ENCODE results near the gene SELENOM.

The SELENOM gene

DNA sequence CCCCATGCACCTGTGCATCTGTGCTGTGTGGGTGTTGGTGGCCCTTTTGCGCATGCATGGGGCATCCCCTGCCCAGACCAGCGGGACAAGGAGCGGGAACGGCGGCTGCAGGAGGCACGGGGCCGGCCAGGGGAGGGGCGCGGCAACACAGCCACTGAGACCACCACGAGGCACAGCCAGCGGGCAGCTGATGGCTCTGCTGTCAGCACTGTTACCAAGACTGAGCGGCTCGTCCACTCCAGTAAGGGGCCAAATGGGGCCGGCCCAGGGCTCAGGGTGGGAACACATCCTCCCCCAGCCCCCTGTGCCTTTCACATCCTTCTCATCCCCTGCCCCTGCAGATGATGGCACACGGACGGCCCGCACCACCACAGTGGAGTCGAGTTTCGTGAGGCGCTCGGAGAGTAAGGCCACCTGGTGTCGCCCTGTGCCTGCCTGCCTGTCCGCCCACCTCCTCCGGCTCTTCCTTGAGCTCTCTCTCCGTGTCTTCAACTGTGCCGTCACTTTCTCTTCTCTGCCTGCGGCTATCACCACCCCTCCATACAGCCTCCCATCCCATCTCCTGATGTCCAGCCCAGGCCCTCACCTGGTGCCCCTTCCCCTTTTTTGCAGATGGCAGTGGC is 10.6 kb downstream of the SELENOM start:
- no peak for DNase-seq (ENCODE audit: extremely low read depth, insufficient read length)
- peaks cover 7% of the 10 kb centered on the region for H3K36me3 ChIP-seq (ENCODE audit: control insufficient read depth, insufficient read depth, low read length)

DNA sequence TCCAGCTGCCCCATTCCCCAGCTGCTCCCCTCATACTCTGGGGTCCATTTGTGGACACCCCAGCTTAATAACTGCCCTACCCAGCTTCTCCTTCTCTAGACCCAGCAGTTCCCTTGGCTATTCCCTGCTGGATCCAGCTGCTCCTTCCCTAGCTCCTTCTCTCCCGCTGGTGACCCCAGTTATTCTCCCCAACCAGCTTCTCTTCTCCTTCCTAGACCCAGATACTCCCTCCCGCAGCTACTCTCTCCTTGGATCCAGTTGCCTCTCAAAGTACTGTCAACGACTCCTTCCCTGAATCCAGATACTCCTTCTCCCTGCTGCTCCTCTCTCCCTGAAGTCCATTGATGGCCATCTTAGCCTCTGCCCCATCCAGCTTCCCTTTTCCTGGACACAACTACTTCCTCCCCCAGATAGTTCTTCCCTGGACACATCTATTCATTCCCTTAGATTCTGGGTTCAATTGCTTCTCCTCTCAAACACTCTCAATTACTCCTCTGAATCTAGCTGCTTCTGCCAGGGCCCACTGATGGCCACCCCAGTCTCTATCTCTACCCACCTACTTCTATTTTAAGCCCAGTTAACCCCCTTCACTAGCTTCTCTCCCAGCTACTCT is 11.6 kb downstream of the SELENOM start:
- Histone ChIP-seq H3K27me3 (replicated peaks; ENCODE audit: control insufficient read depth, insufficient read depth, low read length) (no peaks in the 10 kb centered on the region), H3K36me3 (ENCODE audit: control insufficient read depth, insufficient read depth, low read length) (peaks cover 7% of the 10 kb centered on the region), H3K4me3 (replicated peaks; ENCODE audit: low read depth, low read length) (no peak overlapping the region)
- TF ChIP-seq, protein P1, sequence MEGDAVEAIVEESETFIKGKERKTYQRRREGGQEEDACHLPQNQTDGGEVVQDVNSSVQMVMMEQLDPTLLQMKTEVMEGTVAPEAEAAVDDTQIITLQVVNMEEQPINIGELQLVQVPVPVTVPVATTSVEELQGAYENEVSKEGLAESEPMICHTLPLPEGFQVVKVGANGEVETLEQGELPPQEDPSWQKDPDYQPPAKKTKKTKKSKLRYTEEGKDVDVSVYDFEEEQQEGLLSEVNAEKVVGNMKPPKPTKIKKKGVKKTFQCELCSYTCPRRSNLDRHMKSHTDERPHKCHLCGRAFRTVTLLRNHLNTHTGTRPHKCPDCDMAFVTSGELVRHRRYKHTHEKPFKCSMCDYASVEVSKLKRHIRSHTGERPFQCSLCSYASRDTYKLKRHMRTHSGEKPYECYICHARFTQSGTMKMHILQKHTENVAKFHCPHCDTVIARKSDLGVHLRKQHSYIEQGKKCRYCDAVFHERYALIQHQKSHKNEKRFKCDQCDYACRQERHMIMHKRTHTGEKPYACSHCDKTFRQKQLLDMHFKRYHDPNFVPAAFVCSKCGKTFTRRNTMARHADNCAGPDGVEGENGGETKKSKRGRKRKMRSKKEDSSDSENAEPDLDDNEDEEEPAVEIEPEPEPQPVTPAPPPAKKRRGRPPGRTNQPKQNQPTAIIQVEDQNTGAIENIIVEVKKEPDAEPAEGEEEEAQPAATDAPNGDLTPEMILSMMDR (IDR thresholded peaks at IDR 0.05; ENCODE audit: insufficient read depth, low read length, poor library complexity, severe bottlenecking) = no peak
- DNase-seq (ENCODE audit: extremely low read depth, insufficient read length) = no peak

More for the DNA sequence above, 10.6 kb downstream of the SELENOM start:
- H3K27me3 ChIP-seq (replicated peaks; ENCODE audit: control insufficient read depth, insufficient read depth, low read length) = no peaks in the 10 kb centered on the region
- H3K4me3 ChIP-seq (replicated peaks; ENCODE audit: low read depth, low read length) = no peak overlapping the region
- TF ChIP-seq, protein P1 (IDR thresholded peaks at IDR 0.05; ENCODE audit: insufficient read depth, low read length, poor library complexity, severe bottlenecking) = no peak

DNA sequence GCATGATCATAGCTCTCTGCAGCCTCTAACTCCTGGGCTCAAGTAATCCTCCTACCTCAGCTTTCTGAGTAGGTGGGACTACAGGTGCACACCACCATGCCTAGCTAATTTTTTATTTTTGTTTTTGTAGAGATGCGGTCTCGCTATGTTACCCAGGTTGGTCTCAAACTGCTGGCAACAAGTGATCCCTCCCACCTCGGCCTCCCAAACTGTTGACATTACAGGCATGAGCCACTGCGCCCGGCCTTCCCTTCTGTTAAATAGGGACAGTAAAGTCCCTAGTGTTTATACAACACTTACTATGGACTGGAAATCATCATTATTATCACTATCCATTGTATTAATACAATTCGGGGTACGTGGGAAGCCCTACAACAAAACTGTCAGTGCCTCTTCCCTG is 12.6 kb downstream of the SELENOM start:
- no peak overlapping the region for H3K4me3 ChIP-seq (replicated peaks; ENCODE audit: low read depth, low read length)
- H3K36me3 ChIP-seq (ENCODE audit: control insufficient read depth, insufficient read depth, low read length) = peaks cover 7% of the 10 kb centered on the region
- TF ChIP-seq, protein P1 (IDR thresholded peaks at IDR 0.05; ENCODE audit: insufficient read depth, low read length, poor library complexity, severe bottlenecking) = no peak
- H3K27me3 ChIP-seq (replicated peaks; ENCODE audit: control insufficient read depth, insufficient read depth, low read length) = no peaks in the 10 kb centered on the region
- DNase-seq (ENCODE audit: extremely low read depth, insufficient read length) = no peak

DNA sequence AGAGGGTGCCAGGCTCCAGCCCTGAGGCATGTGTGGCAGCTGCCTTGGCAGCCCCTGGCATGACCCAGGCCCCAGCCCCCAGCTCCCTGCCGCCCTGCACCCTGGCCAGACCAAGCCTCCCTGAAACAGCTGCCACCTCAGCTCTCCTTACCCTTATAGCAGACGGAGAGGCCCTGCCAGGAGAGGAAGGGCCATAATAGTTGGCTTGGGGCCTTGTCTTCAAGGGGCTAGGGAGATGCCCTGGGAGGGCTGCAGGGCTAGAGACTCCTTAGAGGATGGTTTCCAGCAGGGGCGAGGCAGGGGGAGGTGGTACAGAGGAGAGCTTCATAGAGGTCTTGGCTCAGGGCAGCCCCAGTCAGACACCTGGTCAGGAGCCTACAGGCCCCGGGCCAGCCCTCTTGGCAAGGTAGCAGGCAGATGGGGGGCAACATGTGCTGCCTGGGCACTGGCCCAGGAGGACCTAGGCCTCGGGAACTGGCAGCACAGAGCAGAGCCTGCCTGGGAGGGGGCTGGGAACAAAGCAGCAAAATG is 13.3 kb downstream of the SELENOM start:
- TF ChIP-seq, protein P1 (IDR thresholded peaks at IDR 0.05; ENCODE audit: insufficient read depth, low read length, poor library complexity, severe bottlenecking) = no peak
- no peak overlapping the region for H3K4me3 ChIP-seq (replicated peaks; ENCODE audit: low read depth, low read length)
- no peak for DNase-seq (ENCODE audit: extremely low read depth, insufficient read length)
- no peaks in the 10 kb centered on the region for H3K27me3 ChIP-seq (replicated peaks; ENCODE audit: control insufficient read depth, insufficient read depth, low read length)
- H3K36me3 ChIP-seq (ENCODE audit: control insufficient read depth, insufficient read depth, low read length) = peaks cover 7% of the 10 kb centered on the region

DNA sequence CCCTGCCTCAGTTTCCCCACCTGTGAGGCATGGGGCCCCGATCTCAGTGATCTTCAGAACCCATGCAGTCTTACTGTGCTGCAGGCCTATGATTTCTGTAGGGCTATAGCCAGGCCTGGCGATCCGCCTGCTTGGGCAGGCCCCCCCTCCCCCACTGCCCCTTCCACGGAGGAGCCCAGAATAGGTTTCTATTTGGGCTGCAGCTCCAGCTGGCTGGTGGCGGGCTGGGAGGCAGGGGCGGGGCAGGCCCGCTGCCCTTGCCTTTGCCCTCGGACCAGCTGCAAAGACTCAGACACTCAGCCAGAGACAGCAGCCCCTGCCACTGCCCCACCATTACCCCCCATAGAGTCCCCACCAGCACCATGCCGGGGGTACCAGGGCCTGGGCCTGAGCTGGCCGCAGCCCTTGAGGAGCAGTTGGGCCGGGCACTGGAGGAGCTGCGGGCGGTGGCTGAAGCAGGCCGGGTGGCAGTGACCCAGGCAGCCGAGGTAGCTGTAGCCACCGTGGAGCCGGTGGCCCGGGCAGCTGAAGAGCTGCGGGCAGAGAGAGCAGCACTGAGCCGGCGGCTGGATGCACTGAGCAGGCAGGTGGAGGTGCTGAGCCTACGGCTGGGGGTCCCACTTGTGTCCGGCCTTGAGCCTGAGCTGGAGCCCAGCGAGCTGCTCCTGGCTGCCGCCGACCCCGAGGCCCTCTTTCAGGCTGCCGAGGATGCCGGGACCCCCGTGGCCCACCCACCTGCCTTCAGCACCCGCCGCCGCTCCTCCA is 14.1 kb downstream of the SELENOM start:
- Histone ChIP-seq H3K4me3 (replicated peaks; ENCODE audit: low read depth, low read length) (no peak overlapping the region), H3K27me3 (replicated peaks; ENCODE audit: control insufficient read depth, insufficient read depth, low read length) (no peaks in the 10 kb centered on the region), H3K36me3 (ENCODE audit: control insufficient read depth, insufficient read depth, low read length) (peaks cover 8% of the 10 kb centered on the region)
- TF ChIP-seq, protein P1 (IDR thresholded peaks at IDR 0.05; ENCODE audit: insufficient read depth, low read length, poor library complexity, severe bottlenecking) = no peak
- no peak for DNase-seq (ENCODE audit: extremely low read depth, insufficient read length)
